Psoas muscle (tissue), 8 donors: ENCODE results near the gene KCNC4. TPM values are rescaled to one million over a fixed set of nuclear protein-coding genes. Genes with fewer than 3 reads are reported as not detected.

Experiments
- ATAC-seq, 4 donors: fragments of 200-7000 bp; cut with Tn5 transposase; one replicate each; pipeline ENCODE4 v1.9.1; 2020; ENCODE audit warnings: moderate library complexity in 3 of 4, mild to moderate bottlenecking in 2 of 4
- DNase-seq, 2 donors: peaks; one replicate each; pipeline ENCODE4 v3.0.0-alpha.2; 2020
- H3K27ac ChIP-seq: fragments of 200-600 bp; one replicate; pipeline ENCODE4 v1.8.0; 2022
- H3K27me3 ChIP-seq, 3 donors: fragments of 200-600 bp in 1 of 3; one replicate each; pipeline versions ENCODE4 v1.6.1 to v1.8.0; 2013 to 2022; ENCODE audit warnings: low read length in 2 of 3, mild to moderate bottlenecking in 2 of 3, moderate library complexity in 1 of 3; ENCODE audit not compliant: insufficient read depth in 3 of 3
- H3K36me3 ChIP-seq, 2 donors: fragments of 200-600 bp in 1 of 2; one replicate each; pipeline versions ENCODE4 v1.6.1 to v1.8.0; 2013 to 2022; ENCODE audit warnings: low read depth in 1 of 2, mild to moderate bottlenecking in 1 of 2, moderate library complexity in 1 of 2; ENCODE audit not compliant: insufficient read depth in 1 of 2
- H3K4me1 ChIP-seq: fragments of 200-600 bp; one replicate; pipeline ENCODE4 v1.8.0; 2022
- H3K4me3 ChIP-seq: fragments of 200-600 bp; one replicate; pipeline ENCODE4 v1.8.0; 2022; ENCODE audit warnings: mild to moderate bottlenecking
- H3K9me3 ChIP-seq: fragments of 200-600 bp; one replicate; pipeline ENCODE4 v1.8.0; 2022
- CTCF ChIP-seq: fragments of 200-600 bp; IDR thresholded peaks from one replicate; pipeline ENCODE4 v1.8.0; 2022; ENCODE audit warnings: antibody characterized with exemption
- WGBS, 3 donors: extraction: QIAGEN DNeasy Blood & Tissue Kit; methylation state at CpG; one replicate each; pipeline versions ENCODE4 v1.1.6 to v1.1.7; 2013; 5-methylcytosine and 5-hydroxymethylcytosine counted together
- intact Hi-C, 2 donors: fragments of 100-400 bp; cut with DNase I; formaldehyde crosslinking; loops; one replicate each; pipeline versions ENCODE4 v1.11.0 to v1.14.2; 2022
- polyA plus RNA-seq, 3 donors: library from polyadenylated mRNA; stranded (reverse); fragments of 200-250 nt; gene quantifications; one replicate each; pipeline ENCODE4 v1.2.3, GENCODE V29; 2013
- total RNA-seq, 4 donors: library from RNA; stranded (reverse); fragmentation: NEBNext Ultra II Directional in 2 of 4; extraction: Animal tissue kit (Norgen Biotek cat#: 25700) in 2 of 4; gene quantifications; one replicate each; pipeline versions ENCODE4 v1.2.1 to v1.2.4, GENCODE V29; 2021 to 2023
- donor health status: healthy with polysubstance abuse.
- donor health status: DM: no; HTN: no; CAD: no; lungs with moderate emphysema.
- donor health status: Bipolar disorder and iron deficiency.
- donor health status: healthy.
- donor health status: DM: yes; HTN: yes; CAD: no.
- donor health status: DM: no; HTN: no; CAD: no.
- donor health status: DM: no; HTN: no; CAD: no.
- donor health status: DM: yes; HTN: yes; CAD: no.

KCNC4 gene
- total and polyA plus RNA-seq, 7 donors: 2.4 to 14.5 (median 5.9) TPM

GRCh38 chr1:110176299-110176956, 33.7 kb upstream of the KCNC4 start:
- 37 to 47% (median 41%) methylated on average over 9 of the region's 9 CpGs for WGBS, 3 donors
- H3K4me1 ChIP-seq: no peaks in the 10 kb centered on the region
- no peaks in the 10 kb centered on the region for H3K36me3 ChIP-seq
- TF ChIP-seq CTCF: no peak
- no peak overlapping the region for H3K4me3 ChIP-seq
- ATAC-seq: peak in 1 of 4 donors; percentile 25
- DNase-seq: peak in 1 of 2 donors; percentile 31
- peaks cover 0 to 5% (median 5%) of the 10 kb centered on the region in 3 donors for H3K27me3 ChIP-seq
- no peaks in the 10 kb centered on the region for H3K9me3 ChIP-seq
- H3K27ac ChIP-seq: no peak overlapping the region
- intact Hi-C loops: no loop called here

GRCh38 chr1:110177775-110178174, 32.3 kb upstream of the KCNC4 start:
- Histone ChIP-seq H3K9me3 (no peaks in the 10 kb centered on the region), H3K27ac (no peak overlapping the region), H3K4me3 (no peak overlapping the region), H3K4me1 (no peaks in the 10 kb centered on the region), H3K27me3 (peaks cover 0 to 16% (median 0%) of the 10 kb centered on the region in 3 donors), H3K36me3 (no peaks in the 10 kb centered on the region)
- WGBS, 3 donors: 39 to 40% (median 39%) methylated on average over 4 of the region's 4 CpGs
- DNase-seq (no peak), ATAC-seq (no peak)
- TF ChIP-seq CTCF: no peak
- intact Hi-C loops: no loop called here

- DNase-seq (peak in 1 of 2 donors; percentile 10), ATAC-seq (no peak)
- H3K9me3 ChIP-seq: no peaks in the 10 kb centered on the region
- intact Hi-C loops: no loop called here
- no peak for TF ChIP-seq CTCF
- H3K27ac ChIP-seq: no peak overlapping the region
- H3K4me3 ChIP-seq: no peak overlapping the region
- H3K27me3 ChIP-seq: peaks cover 0 to 23% (median 2%) of the 10 kb centered on the region in 3 donors
- WGBS, 3 donors: 82 to 87% (median 85%) methylated on average over 12 of the region's 12 CpGs
- peaks cover 8% of the 10 kb centered on the region for H3K4me1 ChIP-seq
- no peaks in the 10 kb centered on the region for H3K36me3 ChIP-seq
These were observed 26.4 kb upstream of the KCNC4 start for GRCh38 chr1:110183642-110184167.

GRCh38 chr1:110184446-110184845, 25.7 kb upstream of the KCNC4 start:
- H3K4me1 ChIP-seq: peaks cover 10% of the 10 kb centered on the region
- H3K27me3 ChIP-seq: peaks cover 0 to 23% (median 2%) of the 10 kb centered on the region in 3 donors
- ATAC-seq (no peak), DNase-seq (peak in 1 of 2 donors; percentile 28)
- no peaks in the 10 kb centered on the region for H3K36me3 ChIP-seq
- no peak overlapping the region for H3K27ac ChIP-seq
- 66 to 86% (median 68%) methylated on average over 5 of the region's 5 CpGs for WGBS, 3 donors
- H3K9me3 ChIP-seq: no peaks in the 10 kb centered on the region
- TF ChIP-seq CTCF: no peak
- H3K4me3 ChIP-seq: no peak overlapping the region
- intact Hi-C loops: no loop called here
